Endothelial cell of umbilical vein (primary cell): ENCODE data around the gene PTAFR. TPM values are rescaled to one million over a fixed set of nuclear protein-coding genes. Genes with fewer than 3 reads are reported as not detected.

Experiments
- BruUV-seq: library from RNA; stranded (reverse); fragments of 400-500 nt; replicated peaks from 2 replicates; lab custom pipeline; 2021; lab: Mats Ljungman, UMichigan
- CTCF ChIA-PET: fragments of 300-600, 350-600 bp; sonication (Branson Sonifier 250); formaldehyde crosslinking; loops from one replicate; lab custom pipeline; 2021; ENCODE audit warnings: antibody characterized with exemption, inconsistent platforms; lab: Charles Lee
- POLR2A ChIA-PET: fragments of 300-600, 350-600 bp; sonication (Branson Sonifier 250); formaldehyde crosslinking; loops from one replicate; lab custom pipeline; 2021; ENCODE audit warnings: antibody characterized with exemption, inconsistent platforms; lab: Charles Lee
- DNase-seq: peaks from one replicate; pipeline ENCODE4 v3.0.0-alpha.2; 2011; ENCODE audit warnings: low read depth, low spot score
- FAIRE-seq: peaks from 2 replicates; lab custom pipeline; 2011; peaks lifted over from hg19 to GRCh38; lab: Jason Lieb, UNC
- H2AFZ ChIP-seq: 2 replicates; pipeline ENCODE4 v1.6.0; 2012; ENCODE audit warnings: low read depth, low read length, control low read depth, inconsistent platforms
- H3K27ac ChIP-seq: 2 replicates; pipeline ENCODE4 v1.5.1; 2011; ENCODE audit warnings: low read depth, mild to moderate bottlenecking, control low read depth, low read length, moderate library complexity; ENCODE audit not compliant: insufficient read depth
- H3K27me3 ChIP-seq, 2 experiments: 2 replicates each; pipeline versions ENCODE4 v1.6.0 to v1.6.1; 2011; ENCODE audit warnings: low read length in 2 of 2, mixed read lengths in 1 of 2; ENCODE audit not compliant: control insufficient read depth in 2 of 2, insufficient read depth in 2 of 2
- H3K36me3 ChIP-seq, 2 experiments: 2 replicates in 1 of 2; 3 replicates in 1 of 2; pipeline ENCODE4 v1.5.1; 2011; ENCODE audit warnings: low read length in 2 of 2, mild to moderate bottlenecking in 1 of 2, moderate library complexity in 1 of 2; ENCODE audit not compliant: control insufficient read depth in 2 of 2, insufficient read depth in 2 of 2; ENCODE audit errors: extremely low read depth in 1 of 2
- H3K4me1 ChIP-seq: 3 replicates; pipeline ENCODE4 v1.5.1; 2011; ENCODE audit warnings: mild to moderate bottlenecking, low read length; ENCODE audit not compliant: control insufficient read depth, insufficient read depth; ENCODE audit errors: extremely low read depth
- H3K4me2 ChIP-seq: 2 replicates; pipeline ENCODE4 v1.6.1; 2011; ENCODE audit warnings: low read length, control low read depth, mixed read lengths; ENCODE audit not compliant: insufficient read depth
- H3K4me3 ChIP-seq, 3 experiments: fragments of 200-600 bp in 1 of 3; sonication (generic), shearing (Covaris generic) in 1 of 3; replicated peaks in 1 of 3; 2 replicates each; pipeline ENCODE4 v1.5.1; 2011 to 2016; ENCODE audit warnings: control low read depth in 3 of 3, low read length in 3 of 3, mild to moderate bottlenecking in 2 of 3, inconsistent platforms in 1 of 3, low read depth in 1 of 3, moderate library complexity in 1 of 3; ENCODE audit not compliant: insufficient read depth in 1 of 3
- H3K79me2 ChIP-seq: 2 replicates; pipeline ENCODE4 v1.6.0; 2012; ENCODE audit warnings: low read length, inconsistent platforms; ENCODE audit not compliant: control insufficient read depth, insufficient read depth
- H3K9ac ChIP-seq: replicated peaks from 2 replicates; pipeline ENCODE3; 2011; ENCODE audit warnings: low read length, control low read depth; ENCODE audit not compliant: insufficient read depth; ENCODE audit errors: extremely low read depth
- H3K9me1 ChIP-seq: replicated peaks from 3 replicates; pipeline ENCODE4 v1.6.0; 2011; ENCODE audit warnings: mild to moderate bottlenecking, low read length; ENCODE audit not compliant: control insufficient read depth, insufficient read depth; ENCODE audit errors: extremely low read depth
- H3K9me3 ChIP-seq: replicated peaks from 2 replicates; pipeline ENCODE4 v1.5.1; 2012; ENCODE audit warnings: low read length, inconsistent platforms; ENCODE audit not compliant: control insufficient read depth, insufficient read depth
- H4K20me1 ChIP-seq: replicated peaks from 2 replicates; pipeline ENCODE3; 2011; ENCODE audit warnings: mild to moderate bottlenecking, low read length; ENCODE audit not compliant: control insufficient read depth, insufficient read depth; ENCODE audit errors: extremely low read depth
- CTCF ChIP-seq, 2 donors: IDR thresholded peaks; 1 replicate in 1 of 2; 2 replicates in 1 of 2; pipeline ENCODE4 v1.5.1; 2011; ENCODE audit warnings: low read length in 2 of 2, mild to moderate bottlenecking in 2 of 2, moderate library complexity in 2 of 2, control low read depth in 1 of 2, inconsistent platforms in 1 of 2, low read depth in 1 of 2; ENCODE audit not compliant: insufficient read depth in 1 of 2; ENCODE audit errors: extremely low read depth in 1 of 2
- EZH2 ChIP-seq: IDR thresholded peaks from 2 replicates; pipeline ENCODE4 v1.6.1; 2012; ENCODE audit warnings: borderline replicate concordance, low read depth, mild to moderate bottlenecking, moderate library complexity, low read length, inconsistent platforms; ENCODE audit not compliant: severe bottlenecking
- FOS ChIP-seq: IDR thresholded peaks from 2 replicates; pipeline ENCODE4 v1.6.1; 2011; ENCODE audit warnings: mild to moderate bottlenecking, low read length, moderate library complexity, borderline replicate concordance; ENCODE audit not compliant: insufficient read depth
- GATA2 ChIP-seq: IDR thresholded peaks from 2 replicates; pipeline ENCODE4 v1.7.0; 2011; ENCODE audit warnings: low read depth, mild to moderate bottlenecking, moderate library complexity, mixed read lengths, low read length; ENCODE audit not compliant: insufficient read length, insufficient read depth
- JUN ChIP-seq: IDR thresholded peaks from 2 replicates; pipeline ENCODE4 v1.6.1; 2011; ENCODE audit warnings: borderline replicate concordance, low read depth; ENCODE audit not compliant: insufficient read length, insufficient read depth
- MYC ChIP-seq: IDR thresholded peaks from one replicate; pipeline ENCODE4 v1.6.1; 2011; ENCODE audit warnings: mild to moderate bottlenecking, low read depth, low read length
- POLR2A ChIP-seq: IDR thresholded peaks from 2 replicates; pipeline ENCODE4 v1.6.1; 2012; ENCODE audit warnings: low read depth, mild to moderate bottlenecking, control low read depth, low read length
- POLR2AphosphoS5 ChIP-seq: IDR thresholded peaks from 2 replicates; pipeline ENCODE4 v1.6.1; 2012; ENCODE audit warnings: low read depth, mild to moderate bottlenecking, control low read depth, low read length, moderate library complexity; ENCODE audit not compliant: insufficient read depth
- dilution Hi-C: fragments of 300-500 bp; cut with MboI; formaldehyde crosslinking; loops from one replicate; pipeline ENCODE4 v1.15.0; 2019; ENCODE audit warnings: low sequenced_read_pairs; ENCODE audit not compliant: extremely low pct_ligation_motif_present
- intact Hi-C: fragments of 100-400 bp; cut with micrococcal nuclease; formaldehyde crosslinking; loops from one replicate; pipeline ENCODE4 v1.10.0; 2022
- polyA plus RNA-seq, 4 experiments: library from polyadenylated mRNA; depleted of rRNA in 3 of 4; stranded (reverse) in 3 of 4; unstranded in 1 of 4; fragments of >200 nt; gene quantifications; 2 replicates each; pipeline versions ENCODE4 v1.2.1 to v1.2.3, GENCODE V29; 2011 to 2012; ENCODE audit warnings: missing spikeins in 1 of 4
- total RNA-seq: library from RNA; stranded (reverse); gene quantifications from 2 replicates; pipeline ENCODE4 v1.2.3, GENCODE V29; 2021
- TF ChIP-seq, protein P1 (sequence below): IDR thresholded peaks from 2 replicates; pipeline ENCODE4 v1.6.1; 2011; ENCODE audit not compliant: insufficient read depth, insufficient read length

The PTAFR gene
- total and polyA plus RNA-seq, 2 donors (not counting 3 experiments of a cell fraction or from before 2014, with no cell fraction given): 0.20 to 0.32 TPM

- no TSS peak for BruUV-seq
- peaks cover 3% of the 10 kb centered on the region for H3K79me2 ChIP-seq
- CTCF ChIA-PET: interaction anchor here (0.9 to 7.9 kb wide), 4 partner anchors 18 to 365 kb away, joined by 3 to 397 read pairs (median 4); partner anchors contain the start of gene EYA3
- POLR2A ChIA-PET: interaction anchor here (0.6 to 0.8 kb wide), 3 partner anchors 97 to 356 kb away, joined by 3 to 9 read pairs (median 3); partner anchors contain the start of gene EYA3
- H3K9ac ChIP-seq: no peak overlapping the region
- no peaks in the 10 kb centered on the region for H3K4me1 ChIP-seq
- dilution Hi-C loops (no loop called here), intact Hi-C loops (no loop called here)
- DNase-seq (no peak), FAIRE-seq (no peak)
- H3K36me3 ChIP-seq: peaks cover 7 to 8% of the 10 kb centered on the region in 2 experiments
- H3K9me1 ChIP-seq: no peaks in the 10 kb centered on the region
- H3K4me3 ChIP-seq: no peak overlapping the region
- no peaks in the 10 kb centered on the region for H3K27me3 ChIP-seq
- TF ChIP-seq MYC (no peak), CTCF (IDR thresholded peaks at IDR 0.05; ENCODE audit: extremely low read depth in 1 of 2, insufficient read depth in 1 of 2, low read depth in 1 of 2, low read length in 2 of 2) (no peak), JUN (no peak), GATA2 (no peak), FOS (no peak), POLR2AphosphoS5 (no peak), EZH2 (no peak), POLR2A (no peak)
- TF ChIP-seq, protein P1, sequence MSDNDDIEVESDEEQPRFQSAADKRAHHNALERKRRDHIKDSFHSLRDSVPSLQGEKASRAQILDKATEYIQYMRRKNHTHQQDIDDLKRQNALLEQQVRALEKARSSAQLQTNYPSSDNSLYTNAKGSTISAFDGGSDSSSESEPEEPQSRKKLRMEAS: no peak
- no peak overlapping the region for H2AFZ ChIP-seq
- H4K20me1 ChIP-seq: no peaks in the 10 kb centered on the region
- H3K27ac ChIP-seq: no peak overlapping the region
- no peaks in the 10 kb centered on the region for H3K9me3 ChIP-seq
- H3K4me2 ChIP-seq: no peak overlapping the region
Measured at GRCh38 chr1:28213315-28213714, 36.8 kb upstream of the PTAFR start.
